Activated effector memory CD4-positive, alpha-beta T cell treated with Interleukin-2 at 50 U/mL for 16 hours (primary cell): ENCODE results near the gene ZNF138.
A peak's percentile ranks its signal among the peaks of the same experiment; 100 is the strongest.
"Not testable (repeated sequence)": the region's sequence is repeated elsewhere in the genome, so short reads cannot be mapped to it uniquely, and the experiment has no call there.

Experiments
- DNase-seq: peaks from one replicate; pipeline ENCODE4 v3.0.0-alpha.2; 2020

The ZNF138 gene

DNA sequence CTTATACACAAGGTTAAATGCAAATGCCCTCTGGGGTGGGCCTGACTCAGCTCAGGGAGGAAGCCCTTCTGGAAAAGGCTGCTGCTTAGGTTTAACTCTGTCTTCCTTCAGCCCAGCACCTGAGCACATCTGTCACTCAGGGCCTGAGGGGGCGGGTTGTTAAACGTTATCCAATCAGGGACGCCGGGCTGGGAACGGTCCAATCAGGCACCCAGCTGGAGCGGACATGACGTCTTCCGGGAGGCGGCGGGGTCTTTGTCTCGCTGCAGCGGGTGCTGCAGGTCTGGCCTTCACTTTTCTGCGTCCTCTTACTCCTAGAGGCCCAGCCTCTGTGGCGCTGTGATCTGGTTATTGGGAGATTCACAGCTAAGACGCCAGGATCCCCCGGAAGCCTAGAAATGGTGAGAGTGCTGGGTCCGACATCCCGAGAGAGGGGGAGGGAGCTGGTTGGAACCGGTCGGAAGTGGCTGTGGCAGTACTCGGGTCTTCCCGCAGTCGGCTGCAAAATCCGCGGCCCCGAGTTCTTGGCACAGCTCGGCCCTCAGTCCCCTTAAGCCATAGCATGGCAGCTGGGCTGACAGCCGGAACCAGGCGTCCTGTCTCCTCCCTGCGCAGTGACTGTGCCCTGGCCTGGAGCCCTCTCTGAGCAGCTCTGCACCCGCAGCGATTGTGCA is at the start of gene ZNF138:
Gene ZNF138, plus strand, starts transcription at position 258 of the 674 bp plus-strand sequence. Its CDS starts 141 bp downstream, at position 399.
- DNase-seq: peak; percentile 89

GRCh38 chr7:64744680-64745079 is 49.5 kb upstream of the ZNF138 start:
- no peak for DNase-seq

DNA sequence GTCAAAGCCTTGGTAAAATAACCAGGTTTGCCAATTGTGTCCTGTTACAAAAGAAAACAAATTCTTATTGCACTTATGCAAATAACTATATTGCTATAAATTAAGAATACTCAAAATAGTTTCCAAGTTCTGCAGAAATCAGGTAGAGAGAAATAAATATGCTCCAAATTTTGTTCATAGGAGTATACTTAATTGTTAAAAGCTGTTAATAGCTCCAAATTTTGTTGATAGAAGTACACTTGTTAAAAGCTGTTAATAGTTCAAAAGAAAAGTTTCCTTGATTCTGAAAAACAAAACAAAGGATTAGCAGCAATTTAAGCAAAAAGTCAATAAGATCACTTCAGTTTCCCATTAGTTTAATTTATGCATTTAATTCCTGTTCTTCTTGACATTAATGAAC is 46.4 kb upstream of the ZNF138 start:
- DNase-seq: no peak

GRCh38 chr7:64753032-64753431 is 41.2 kb upstream of the ZNF138 start:
- DNase-seq: no peak

GRCh38 chr7:64755865-64756264 is 38.4 kb upstream of the ZNF138 start:
- DNase-seq: no peak

DNA sequence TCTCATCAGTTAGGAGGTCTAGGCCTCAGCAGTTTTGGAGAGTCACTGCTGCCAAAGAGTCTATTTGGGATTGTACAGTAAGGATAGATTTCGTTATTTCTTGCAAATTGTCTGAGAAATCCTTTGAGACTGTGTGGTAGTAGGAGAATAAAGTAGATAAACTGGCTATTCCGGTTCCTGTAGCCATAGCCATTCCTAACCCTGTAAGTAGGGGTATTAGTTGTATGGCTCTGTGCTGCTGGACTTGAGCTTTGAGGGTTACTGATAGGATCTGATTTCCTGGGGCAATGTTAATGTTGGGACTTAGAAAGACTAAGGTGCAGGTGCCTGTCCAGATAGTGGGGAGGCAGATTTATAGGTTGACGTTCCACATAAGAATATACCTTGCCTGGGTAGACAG is 36.1 kb upstream of the ZNF138 start:
- DNase-seq: no peak

DNA sequence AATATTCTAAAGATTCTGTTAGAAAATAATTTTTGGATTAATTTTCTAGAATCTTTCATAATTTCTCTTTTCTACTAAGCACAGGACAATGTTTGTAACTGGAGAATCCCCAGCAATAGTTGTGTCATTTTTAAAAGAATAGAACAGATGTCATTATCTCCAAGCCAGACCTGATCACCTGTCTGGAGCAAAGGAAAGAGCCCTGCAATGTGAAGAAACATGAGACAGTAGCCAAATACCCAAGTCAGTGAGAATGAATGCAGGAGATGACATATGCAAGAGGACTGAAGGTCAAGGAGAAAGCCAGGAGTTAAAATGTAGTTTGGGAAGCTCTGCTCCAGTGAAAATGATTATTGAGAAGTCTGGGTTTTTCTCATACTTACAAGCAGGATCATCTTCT is 25.4 kb upstream of the ZNF138 start:
- DNase-seq: no peak

- no peak for DNase-seq
Observed at GRCh38 chr7:64774204-64774842, 19.9 kb upstream of the ZNF138 start.

DNA sequence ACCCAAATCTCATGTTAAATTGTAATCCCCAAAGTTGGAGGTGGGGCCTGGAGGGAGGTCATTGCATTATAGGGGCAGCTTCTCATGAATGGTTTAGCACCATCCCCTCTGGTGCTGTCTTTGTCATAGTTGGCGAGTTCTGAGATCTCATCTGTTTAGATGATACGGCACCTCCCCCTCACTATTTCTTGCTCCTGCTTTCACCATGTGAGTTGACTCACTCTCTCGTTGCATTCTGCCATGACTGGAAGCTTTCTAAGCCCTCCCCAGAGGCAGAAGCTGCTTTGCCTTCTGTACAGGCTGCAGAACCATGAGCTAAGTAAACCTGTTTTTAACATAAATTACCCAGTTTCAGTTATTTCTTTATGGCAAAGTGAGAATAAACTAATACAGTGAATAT is 18.9 kb upstream of the ZNF138 start:
- DNase-seq: no peak

DNA sequence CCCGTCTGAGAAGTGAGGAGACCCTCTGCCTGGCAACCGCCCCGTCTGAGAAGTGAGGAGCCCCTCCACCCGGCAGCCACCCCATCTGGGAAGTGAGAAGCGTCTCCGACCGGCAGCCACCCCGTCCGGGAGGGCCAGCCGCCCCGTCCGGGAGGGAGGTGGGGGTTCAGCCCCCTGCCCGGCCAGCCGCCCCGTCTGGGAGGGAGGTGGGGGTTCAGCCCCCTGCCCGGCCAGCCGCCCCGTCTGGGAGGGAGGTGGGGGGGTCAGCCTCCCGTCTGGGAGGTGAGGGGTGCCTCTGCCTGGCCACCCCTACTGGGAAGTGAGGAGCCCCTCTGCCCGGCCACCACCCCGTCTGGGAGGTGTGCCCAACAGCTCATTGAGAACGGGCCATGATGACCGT is 9.4 kb upstream of the ZNF138 start:
- not testable (repeated sequence) for DNase-seq

- no peak for DNase-seq
Observed at GRCh38 chr7:64787295-64787694, 6.9 kb upstream of the ZNF138 start.

DNA sequence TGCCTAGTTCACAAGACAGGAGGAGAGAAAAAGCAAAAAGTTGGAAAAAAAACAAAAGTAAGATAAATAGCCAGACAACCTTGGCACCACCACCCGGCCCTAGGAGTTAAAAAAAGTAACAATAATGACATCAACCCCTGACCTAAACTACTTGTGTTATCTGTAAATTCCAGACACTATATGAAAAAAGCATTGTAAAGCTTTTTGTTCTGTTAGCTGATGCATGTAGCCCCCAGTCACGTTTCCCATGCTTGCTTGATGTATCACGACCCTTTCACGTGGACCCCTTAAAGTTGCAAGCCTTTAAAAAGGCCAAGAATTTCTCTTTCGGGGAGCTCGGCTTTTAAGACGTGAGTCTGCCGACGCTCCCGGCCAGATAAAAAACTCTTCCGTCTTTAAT is 5.0 kb upstream of the ZNF138 start:
- not testable (repeated sequence) for DNase-seq

DNA sequence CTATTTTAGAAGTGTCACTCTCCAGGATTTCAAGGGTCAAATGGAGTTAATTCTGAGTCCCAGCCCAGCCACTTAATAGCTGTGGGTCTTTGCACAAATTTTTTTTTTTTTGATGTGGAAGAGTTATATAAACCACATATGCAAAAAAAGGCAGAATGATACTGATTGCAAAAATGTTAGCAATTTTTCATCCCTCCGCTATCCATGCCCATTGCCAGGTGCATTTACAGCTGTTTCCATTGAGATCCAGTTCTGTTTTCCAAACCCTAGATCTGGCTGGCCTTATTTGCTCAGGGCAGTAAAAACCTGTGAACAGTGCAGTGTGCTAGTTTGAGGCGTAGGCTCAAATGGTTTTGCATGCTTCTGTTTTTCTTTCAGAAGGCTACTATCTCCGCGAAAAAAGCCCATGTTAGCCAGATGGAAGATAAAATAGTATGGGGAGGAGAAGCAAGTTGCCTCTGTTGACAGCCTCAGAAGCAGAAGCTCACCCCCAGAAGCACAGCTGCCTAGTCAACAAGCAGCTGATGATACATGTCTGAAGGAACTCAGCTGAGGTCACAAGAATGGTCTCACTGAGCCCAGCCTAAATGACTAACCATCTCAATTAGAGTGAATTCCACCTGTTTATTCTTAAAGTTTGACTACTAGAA is 997 bp upstream of the ZNF138 start:
- DNase-seq: no peak

DNA sequence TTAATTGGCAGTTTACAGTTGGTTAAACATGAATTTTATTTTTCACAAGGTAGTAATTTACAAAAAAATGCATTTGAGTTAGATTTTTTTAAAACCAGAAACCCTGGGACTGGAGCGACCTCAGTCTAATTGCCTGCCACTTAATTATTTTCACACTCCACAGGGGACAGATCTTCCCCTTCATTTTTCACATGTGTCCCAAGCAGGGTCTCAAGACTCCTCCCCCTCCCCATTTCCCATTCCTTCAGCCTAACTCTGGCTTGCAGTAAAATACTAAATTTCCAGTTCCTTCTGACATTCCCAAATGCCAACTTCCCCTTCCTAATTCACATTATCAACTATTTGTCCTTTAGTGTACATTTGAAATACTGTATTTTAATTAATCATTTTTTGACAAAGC is 948 bp downstream of the ZNF138 start:
- no peak for DNase-seq

- DNase-seq: not testable (repeated sequence)
Observed at GRCh38 chr7:64799169-64799568, 4.9 kb downstream of the ZNF138 start.

DNA sequence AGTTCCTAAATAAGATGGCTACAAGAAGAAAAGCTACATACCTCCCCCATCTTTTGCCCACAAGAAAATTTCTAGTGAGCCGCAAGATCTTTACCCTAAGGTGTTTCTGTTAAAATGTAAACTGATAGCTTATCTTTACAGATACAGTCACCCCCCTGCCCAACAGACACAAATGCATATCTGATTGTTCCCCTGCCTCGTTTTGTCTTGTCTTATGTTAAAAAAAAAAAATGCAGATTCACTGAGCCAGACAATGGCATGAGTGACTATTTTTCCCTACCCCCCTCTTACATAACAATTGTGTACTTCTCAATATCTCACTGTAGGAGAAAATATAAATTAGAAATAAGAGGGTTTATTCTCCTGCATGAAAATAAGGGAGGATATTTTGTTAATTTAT is 8.5 kb downstream of the ZNF138 start:
- no peak for DNase-seq

DNA sequence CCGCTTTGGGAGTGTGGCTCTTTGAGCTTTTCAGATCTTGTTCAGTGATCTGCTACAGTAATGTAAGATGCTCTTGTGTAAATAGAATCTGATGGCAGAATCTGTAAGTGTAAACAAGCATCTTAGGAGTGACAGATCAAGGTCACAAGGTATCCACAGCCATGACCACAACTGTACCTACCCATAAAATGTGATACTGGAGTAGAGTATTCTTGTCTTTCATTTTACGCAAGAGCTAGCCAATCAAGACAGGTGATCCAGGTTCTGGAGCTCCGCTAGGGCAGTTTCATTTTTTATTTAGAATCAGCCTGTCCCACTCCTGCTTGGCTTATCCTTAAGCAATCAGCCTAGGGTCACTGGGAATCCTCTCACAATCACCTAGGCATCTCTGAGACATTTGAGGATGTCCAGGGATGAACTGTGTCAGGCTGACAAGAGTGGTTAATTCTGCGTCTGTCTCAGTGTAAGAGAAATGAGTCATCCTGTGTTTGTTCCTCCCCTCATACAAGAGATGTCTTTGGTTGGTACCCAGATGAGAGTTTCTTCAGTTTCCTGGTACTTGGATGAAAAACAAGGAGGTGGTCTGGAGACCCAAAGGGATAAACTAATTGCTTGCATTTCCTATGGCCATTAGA is 13.6 kb downstream of the ZNF138 start:
- DNase-seq: no peak

DNA sequence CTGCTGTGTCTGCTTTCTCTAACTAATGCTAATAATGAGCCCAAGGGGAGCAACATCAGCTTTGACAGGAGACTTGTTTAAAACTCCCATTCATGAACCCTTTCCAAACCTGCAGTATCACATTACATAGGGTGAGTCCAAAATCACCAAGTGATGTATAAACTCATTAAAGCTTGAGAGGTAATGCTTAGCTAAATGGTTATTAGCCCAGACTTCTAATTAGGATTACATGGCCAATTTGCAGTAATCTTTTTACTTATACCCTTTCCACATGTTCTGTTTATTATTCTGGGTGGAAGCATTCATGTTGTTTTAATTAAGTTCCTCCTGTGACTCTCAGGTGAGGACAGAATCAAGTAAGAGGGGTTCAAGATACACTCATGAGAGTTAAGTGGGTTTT is 17.5 kb downstream of the ZNF138 start:
- DNase-seq: no peak

GRCh38 chr7:64830926-64831325 is 36.7 kb downstream of the ZNF138 start:
- no peak for DNase-seq

DNA sequence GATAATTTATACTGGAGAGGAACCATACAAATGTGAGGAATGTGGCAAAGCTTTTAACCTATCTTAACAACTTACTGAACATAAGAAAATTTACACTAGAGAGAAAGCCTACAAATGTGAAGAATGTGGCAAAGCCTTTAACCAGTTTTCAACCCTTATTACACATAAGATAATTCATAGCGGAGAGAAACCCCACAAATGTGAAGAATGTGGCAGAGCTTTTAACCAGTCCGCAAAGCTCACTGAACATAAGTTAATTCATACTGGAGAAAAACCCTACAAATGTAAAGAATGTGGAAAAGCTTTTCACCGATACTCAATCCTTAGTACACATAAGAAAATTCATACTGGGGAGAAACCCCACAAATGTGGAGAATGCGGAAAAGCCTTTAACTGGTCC is 37.9 kb downstream of the ZNF138 start:
- DNase-seq: no peak

DNA sequence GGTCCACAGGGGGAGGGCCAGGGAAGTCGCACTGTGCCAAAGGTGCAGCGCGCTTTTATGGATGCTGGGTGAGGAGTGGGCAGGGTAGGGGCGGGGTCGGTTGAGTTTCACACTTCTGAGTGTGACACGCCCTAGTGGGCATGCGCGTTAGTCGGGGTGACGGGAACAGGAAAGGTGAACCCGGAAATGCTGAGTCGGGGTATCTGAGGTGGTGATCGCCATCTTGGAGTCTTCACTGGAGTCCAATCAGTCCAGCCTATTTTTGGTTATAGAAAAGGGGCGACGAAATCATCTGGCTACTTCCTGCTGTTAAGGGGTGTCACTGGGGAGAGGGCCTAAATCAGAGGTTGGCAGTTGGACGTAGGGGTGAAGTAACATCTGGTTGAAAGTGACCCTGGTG is 40.8 kb downstream of the ZNF138 start:
- no peak for DNase-seq

DNA sequence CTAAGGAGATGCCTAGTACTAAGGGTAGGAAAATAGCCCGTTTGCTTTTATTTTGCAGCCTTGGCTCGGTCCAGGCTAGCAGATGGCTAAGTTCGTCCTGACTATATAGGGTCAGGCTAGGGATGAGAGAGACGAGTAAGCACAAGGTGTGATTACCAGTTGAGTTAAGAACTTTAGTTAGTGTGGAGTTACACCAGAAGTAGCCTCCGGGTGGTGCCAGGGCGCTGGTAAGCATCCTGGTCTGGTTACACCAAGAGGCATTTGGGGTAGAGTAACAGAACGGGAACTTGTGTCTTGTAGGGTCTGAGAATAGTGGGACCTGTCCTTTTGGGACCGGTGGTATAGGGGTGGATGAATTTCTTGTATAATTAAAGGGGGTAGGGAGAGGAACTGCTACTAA is 41.6 kb downstream of the ZNF138 start:
- DNase-seq: not testable (repeated sequence)

GRCh38 chr7:64838051-64838450 is 43.8 kb downstream of the ZNF138 start:
- DNase-seq: not testable (repeated sequence)

GRCh38 chr7:64838691-64839090 is 44.5 kb downstream of the ZNF138 start:
- no peak for DNase-seq
